Measurements from ENCODE around the gene SHQ1.
A peak's percentile ranks its signal among the peaks of the same experiment; 100 is the strongest.

DNA sequence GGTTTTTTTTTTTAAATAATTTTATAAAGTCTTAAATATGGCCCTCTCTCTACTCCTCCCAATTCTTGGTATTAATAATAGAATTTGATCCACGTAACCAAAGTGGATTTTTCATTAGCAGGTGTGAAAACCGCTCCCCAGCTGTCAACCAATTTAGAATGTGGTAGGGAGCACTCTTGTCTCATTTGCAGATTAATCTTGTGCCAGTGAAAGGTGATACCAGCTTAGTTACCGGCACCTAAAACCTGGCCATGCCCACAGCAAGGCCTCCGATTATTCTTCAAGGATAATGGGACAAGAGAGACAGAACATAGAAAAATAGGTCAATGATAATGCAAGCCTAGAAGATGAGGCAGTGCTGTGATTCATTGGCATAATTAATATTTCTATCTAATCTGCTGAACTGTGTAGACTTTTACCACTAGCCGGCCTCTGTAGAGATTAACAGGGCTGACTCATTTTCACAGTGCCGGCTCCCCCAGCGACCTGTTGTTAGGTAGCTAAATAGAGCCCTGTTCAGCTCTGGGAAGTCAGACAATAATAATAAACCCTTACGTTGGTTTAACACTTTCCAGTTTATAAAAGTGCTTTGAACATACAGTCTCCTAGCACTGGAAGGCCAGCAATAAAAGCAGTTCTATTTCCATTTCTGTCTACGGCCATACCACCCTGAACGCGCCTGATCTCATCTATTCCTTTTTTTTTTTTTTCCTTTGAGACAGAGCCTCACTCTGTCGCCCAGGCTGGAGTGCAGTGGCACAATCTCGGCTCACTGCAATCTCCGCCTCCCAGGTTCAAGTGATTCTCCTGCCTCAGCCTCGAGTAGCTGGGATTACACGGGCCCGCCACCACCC lies 102.9 kb downstream of the SHQ1 start:
- TF ChIP-seq, protein P1, sequence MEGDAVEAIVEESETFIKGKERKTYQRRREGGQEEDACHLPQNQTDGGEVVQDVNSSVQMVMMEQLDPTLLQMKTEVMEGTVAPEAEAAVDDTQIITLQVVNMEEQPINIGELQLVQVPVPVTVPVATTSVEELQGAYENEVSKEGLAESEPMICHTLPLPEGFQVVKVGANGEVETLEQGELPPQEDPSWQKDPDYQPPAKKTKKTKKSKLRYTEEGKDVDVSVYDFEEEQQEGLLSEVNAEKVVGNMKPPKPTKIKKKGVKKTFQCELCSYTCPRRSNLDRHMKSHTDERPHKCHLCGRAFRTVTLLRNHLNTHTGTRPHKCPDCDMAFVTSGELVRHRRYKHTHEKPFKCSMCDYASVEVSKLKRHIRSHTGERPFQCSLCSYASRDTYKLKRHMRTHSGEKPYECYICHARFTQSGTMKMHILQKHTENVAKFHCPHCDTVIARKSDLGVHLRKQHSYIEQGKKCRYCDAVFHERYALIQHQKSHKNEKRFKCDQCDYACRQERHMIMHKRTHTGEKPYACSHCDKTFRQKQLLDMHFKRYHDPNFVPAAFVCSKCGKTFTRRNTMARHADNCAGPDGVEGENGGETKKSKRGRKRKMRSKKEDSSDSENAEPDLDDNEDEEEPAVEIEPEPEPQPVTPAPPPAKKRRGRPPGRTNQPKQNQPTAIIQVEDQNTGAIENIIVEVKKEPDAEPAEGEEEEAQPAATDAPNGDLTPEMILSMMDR (IDR thresholded peaks at IDR 0.05): peak in 2 of 6 experiments; percentile 9 to 12
- no peak for TF ChIP-seq POLR2A (IDR thresholded peaks at IDR 0.05)
